Measurements from ENCODE around the gene ANKRD52. TPM values are rescaled to one million over a fixed set of nuclear protein-coding genes. Genes with fewer than 3 reads are reported as not detected.

ANKRD52 gene
- total and polyA plus RNA-seq, 2 of the 8 experiments (the other 6 are each of a cell fraction or from before 2014, with no cell fraction given), result 14.0 to 36.3 TPM

GRCh38 chr12:56252649-56253048, 5.5 kb downstream of the ANKRD52 start:
- Histone ChIP-seq H3K9ac (replicated peaks in 1 of 4; ENCODE audit: extremely low read depth in 1 of 4, low read depth in 3 of 4, low read length in 3 of 4) (no peak overlapping the region), H2BK5ac (ENCODE audit: low read depth, low read length) (no peak overlapping the region), H4K20me1 (replicated peaks in 1 of 2; ENCODE audit: control insufficient read depth in 1 of 2, insufficient read depth in 2 of 2, low read length in 2 of 2) (peaks cover 5 to 10% of the 10 kb centered on the region in 2 experiments), H2BK15ac (ENCODE audit: low read length) (no peak overlapping the region), H3K4me3 (ENCODE audit: extremely low read depth in 1 of 4, insufficient read depth in 2 of 4, low read depth in 3 of 4, low read length in 4 of 4) (no peak overlapping the region), H2BK20ac (ENCODE audit: low read length) (no peak overlapping the region), H3K4me2 (ENCODE audit: insufficient read depth in 1 of 2, low read depth in 2 of 2, low read length in 2 of 2) (no peak overlapping the region), H3K23ac (ENCODE audit: insufficient read length) (no peak overlapping the region), H3K23me2 (ENCODE audit: low read depth, low read length) (peaks cover 7% of the 10 kb centered on the region; the same call in 1 of the 2 replicates), H3K79me1 (ENCODE audit: low read depth, low read length) (peaks cover 7% of the 10 kb centered on the region), H3K14ac (ENCODE audit: insufficient read length) (no peak overlapping the region), H3K18ac (ENCODE audit: extremely low read depth, low read length) (no peak overlapping the region), H3K27ac (ENCODE audit: low read depth, low read length) (no peak overlapping the region), H2AFZ (ENCODE audit: low read length) (no peak overlapping the region), H3K4me1 (replicated peaks in 1 of 4; ENCODE audit: control insufficient read depth in 3 of 4, insufficient read depth in 4 of 4, low read length in 3 of 4) (peaks cover 8 to 13% (median 11%) of the 10 kb centered on the region in 4 experiments), H3K36me3 (ENCODE audit: control insufficient read depth in 2 of 4, insufficient read depth in 4 of 4, low read length in 3 of 4) (peaks cover 39 to 71% (median 57%) of the 10 kb centered on the region in 4 experiments), H4K8ac (ENCODE audit: extremely low read depth, insufficient read depth, low read length) (no peak overlapping the region), H4K91ac (replicated peaks; ENCODE audit: insufficient read length, low read length) (no peak overlapping the region), H2AK5ac (ENCODE audit: low read depth, low read length) (no peak overlapping the region), H2BK12ac (ENCODE audit: low read depth, low read length) (no peak overlapping the region), H3K79me2 (ENCODE audit: control insufficient read depth in 1 of 2, insufficient read depth in 2 of 2, low read length in 2 of 2) (peaks cover 0 to 8% of the 10 kb centered on the region in 2 experiments; a peak in 1 of 4 replicates), H2BK120ac (replicated peaks; ENCODE audit: low read depth, low read length) (no peak overlapping the region), H3K27me3 (replicated peaks in 1 of 4; ENCODE audit: control insufficient read depth in 3 of 4, extremely low read depth in 1 of 4, insufficient read depth in 3 of 4, low read length in 3 of 4) (no peaks in the 10 kb centered on the region), H3K4ac (replicated peaks; ENCODE audit: insufficient read length, low read depth, low read length) (no peak overlapping the region), H3K9me3 (ENCODE audit: insufficient read depth in 2 of 2, low read depth in 1 of 2, low read length in 1 of 2) (no peaks in the 10 kb centered on the region), H3K56ac (replicated peaks; ENCODE audit: insufficient read length, low read depth, low read length) (no peak overlapping the region), H4K5ac (ENCODE audit: insufficient read length, low read depth, low read length) (no peak overlapping the region)
- CTCF ChIA-PET (ENCODE audit: partially characterized antibody), result interaction anchor here (0.7 to 2.1 kb wide), 6 partner anchors 11 to 48 kb away, joined by 3 to 6 read pairs (median 6); partner anchors contain the start of genes COQ10A and RNF41
- 95% methylated on average over 3 of the region's 3 CpGs; no CpG with 5 or more reads in 1 of the 2 experiments for WGBS, 2 experiments (ENCODE audit: extremely low coverage in 1 of 2, insufficient coverage in 1 of 2, insufficient read length in 1 of 2, insufficient replicate concordance in 2 of 2, low coverage in 1 of 2, low lambda C conversion rate in 2 of 2, missing lambda C conversion rate in 1 of 2)
- no peak for FAIRE-seq
- POLR2A ChIA-PET (ENCODE audit: partially characterized antibody), result interaction anchor here (0.7 to 3.1 kb wide), 8 partner anchors 14 to 225 kb away, joined by 3 to 11 read pairs (median 4); partner anchors contain the start of gene COQ10A
- TF ChIP-seq RNF2 (IDR thresholded peaks at IDR 0.05; ENCODE audit: borderline replicate concordance, low read depth, low read length, missing control alignments, poor library complexity, severe bottlenecking), result no peak
- DNase-seq (ENCODE audit: low read depth in 1 of 2, low spot score in 2 of 2), result no peak

Measured in H1 (cell line).